ENCODE results near the gene PRKCH. TPM values are rescaled to one million over a fixed set of nuclear protein-coding genes. Genes with fewer than 3 reads are reported as not detected.

The PRKCH gene
- polyA plus RNA-seq, 2 of the 4 experiments (the other 2 are of a cell fraction): 10.0 to 10.2 TPM

GRCh38 chr14:61470961-61471293, 149.5 kb downstream of the PRKCH start:
- TF ChIP-seq HMGXB4 (CRISPR knock-in tag; IDR thresholded peaks at IDR 0.05; ENCODE audit: borderline replicate concordance): no peak
- no peak for TF ChIP-seq REST (IDR thresholded peaks at IDR 0.05)
- no peak for TF ChIP-seq HOXB5 (CRISPR knock-in tag; IDR thresholded peaks at IDR 0.05)
- TF ChIP-seq MAFK (IDR thresholded peaks at IDR 0.05; ENCODE audit: partially characterized antibody): no peak
- TF ChIP-seq TP53 (CRISPR knock-in tag; IDR thresholded peaks at IDR 0.05): no peak
- no peak for TF ChIP-seq PBX3 (IDR thresholded peaks at IDR 0.05)
- FAIRE-seq (no peak), ATAC-seq (peak in 1 of 2 experiments; percentile 12; a peak in 3 of 6 replicates), DNase-seq (ENCODE audit: low read depth in 1 of 2, low spot score in 1 of 2) (no peak)
- Histone ChIP-seq H3K4me1 (peaks cover 75% of the 10 kb centered on the region), H3K4me2 (peak overlapping the region; percentile 87), H3K27ac (peak overlapping the region; percentile 95 to 96), H3K9me3 (no peaks in the 10 kb centered on the region), H3K4me3 (no peak overlapping the region)
- 42% methylated on average over 3 of the region's 3 CpGs for WGBS (ENCODE audit: missing lambda C conversion rate)
- CTCF ChIA-PET: interaction anchor here (0.7 to 3.8 kb wide), 19 partner anchors 10 to 326 kb away, joined by 3 to 34 read pairs (median 4); no protein-coding TSS in a partner anchor
- POLR2A ChIA-PET: interaction anchor here (0.8 to 3.4 kb wide), 6 partner anchors 10 to 291 kb away, joined by 4 to 37 read pairs (median 6); partner anchors contain the start of genes HIF1A and SNAPC1

- no peak for ATAC-seq
- peak overlapping the region; percentile 87 for H3K4me2 ChIP-seq
- no peaks in the 10 kb centered on the region for H3K9me3 ChIP-seq
- TF ChIP-seq HOXA7 (CRISPR knock-in tag; IDR thresholded peaks at IDR 0.05) (peak; percentile 37; the same call in 1 of the 2 replicates), POLR2AphosphoS2 (conservative IDR thresholded peaks at IDR 0.05; ENCODE audit: low read length) (no peak)
- DNase-seq (ENCODE audit: low read depth in 1 of 2, low spot score in 1 of 2): no peak
- peak overlapping the region; percentile 95 to 96 for H3K27ac ChIP-seq
- peaks cover 75% of the 10 kb centered on the region for H3K4me1 ChIP-seq
- no peak for FAIRE-seq
- 43% methylated on average over 7 of the region's 7 CpGs for WGBS (ENCODE audit: missing lambda C conversion rate)
- CTCF ChIA-PET: interaction anchor here (0.7 to 3.8 kb wide), 22 partner anchors 10 to 339 kb away, joined by 3 to 34 read pairs (median 4); no protein-coding TSS in a partner anchor
- H3K4me3 ChIP-seq: peak overlapping the region; percentile 29
- POLR2A ChIA-PET: interaction anchor here (0.6 to 3.4 kb wide), 10 partner anchors 10 to 291 kb away, joined by 3 to 37 read pairs (median 6); partner anchors contain the start of genes HIF1A and SNAPC1
These were observed 150.1 kb downstream of the PRKCH start for GRCh38 chr14:61471297-61472005.

GRCh38 chr14:61472011-61472672, 150.8 kb downstream of the PRKCH start:
- CTCF ChIA-PET: interaction anchor here (0.7 to 3.8 kb wide), 10 partner anchors 10 to 365 kb away, joined by 3 to 15 read pairs (median 4); no protein-coding TSS in a partner anchor
- H3K4me2 ChIP-seq: peak overlapping the region; percentile 87
- DNase-seq (ENCODE audit: low read depth in 1 of 2, low spot score in 1 of 2) (peak; percentile 65 to 89), FAIRE-seq (peak; percentile 56), ATAC-seq (peak; percentile 63 to 66)
- H3K4me1 ChIP-seq: peaks cover 75% of the 10 kb centered on the region
- peak overlapping the region; percentile 29 for H3K4me3 ChIP-seq
- 10% methylated on average over 8 of the region's 8 CpGs for WGBS (ENCODE audit: missing lambda C conversion rate)
- H3K27ac ChIP-seq: peak overlapping the region; percentile 95 to 96
- H3K9me3 ChIP-seq: no peaks in the 10 kb centered on the region
- POLR2A ChIA-PET: interaction anchor here (0.6 to 3.4 kb wide), 7 partner anchors 82 to 290 kb away, joined by 3 to 37 read pairs (median 6); partner anchors contain the start of genes HIF1A and SNAPC1
- TF ChIP-seq GATA3 (IDR thresholded peaks at IDR 0.05; ENCODE audit: borderline replicate concordance) (peak; percentile 98), JUN (IDR thresholded peaks at IDR 0.05) (peak; percentile 96 to 98; a peak in 4 of 5 replicates), EP300 (IDR thresholded peaks at IDR 0.05) (peak; percentile 95 to 98; a peak in 4 of 5 replicates), HES2 (IDR thresholded peaks at IDR 0.05) (peak; percentile 87), ZC3H11A (IDR thresholded peaks at IDR 0.05) (no peak), MYC (IDR thresholded peaks at IDR 0.05; ENCODE audit: borderline replicate concordance, low read length) (peak; percentile 53; the same call in 1 of the 2 replicates), CEBPB (IDR thresholded peaks at IDR 0.05) (peak; percentile 95 to 97), CTCF (IDR thresholded peaks at IDR 0.05) (no peak), JUNB (IDR thresholded peaks at IDR 0.05) (peak; percentile 96), RAD21 (conservative IDR thresholded peaks at IDR 0.05 in 1 of 2, IDR thresholded peaks at IDR 0.05 in 1 of 2) (peak in 1 of 2 experiments; percentile 63; a peak in 2 of 5 replicates), CHD4 (IDR thresholded peaks at IDR 0.05; ENCODE audit: borderline replicate concordance) (no peak), EHF (CRISPR knock-in tag; IDR thresholded peaks at IDR 0.05) (no peak; the same call in 1 of the 2 replicates)

Data from A549 (cell line).